HEK293T (cell line): ENCODE measurements around the gene FN3K.
A peak's percentile ranks its signal among the peaks of the same experiment; 100 is the strongest.
"Not testable (repeated sequence)": the region's sequence is repeated elsewhere in the genome, so short reads cannot be mapped to it uniquely, and the experiment has no call there.

Experiments
- CTCF ChIA-PET: fragments of 350-600 bp; formaldehyde crosslinking; extraction: SDS; loops from one replicate; lab custom pipeline; 2021; ENCODE audit warnings: antibody characterized with exemption, inconsistent platforms; lab: Yijun Ruan, JAX
- POLR2A ChIA-PET: fragments of 350-600 bp; formaldehyde crosslinking; extraction: SDS; loops from one replicate; lab custom pipeline; 2020; ENCODE audit warnings: antibody characterized with exemption, inconsistent platforms; lab: Yijun Ruan, JAX
- DNase-seq: peaks from one replicate; pipeline ENCODE4 v3.0.0; 2012; ENCODE audit warnings: mixed read lengths; ENCODE audit errors: extremely low spot score
- ARNT ChIP-seq: fragments of 450-650 bp; IDR thresholded peaks from 2 replicates; pipeline ENCODE4 v1.6.1; 2017; ENCODE audit warnings: mild to moderate bottlenecking
- BHLHE40 ChIP-seq: fragments of 450-650 bp; IDR thresholded peaks from 2 replicates; pipeline ENCODE4 v1.6.1; 2016; ENCODE audit warnings: mild to moderate bottlenecking, moderate library complexity, borderline replicate concordance
- CTBP1 ChIP-seq: fragments of 450-650 bp; IDR thresholded peaks from 2 replicates; pipeline ENCODE4 v1.6.1; 2016; ENCODE audit warnings: borderline replicate concordance
- ELF4 ChIP-seq: fragments of 450-650 bp; IDR thresholded peaks from 2 replicates; pipeline ENCODE4 v1.6.1; 2017; ENCODE audit warnings: antibody characterized with exemption
- FOXA1 ChIP-seq: fragments of 450-650 bp; IDR thresholded peaks from 2 replicates; pipeline ENCODE4 v1.6.1; 2016; ENCODE audit warnings: mild to moderate bottlenecking
- FOXK2 ChIP-seq: fragments of 450-650 bp; IDR thresholded peaks from 2 replicates; pipeline ENCODE4 v1.6.1; 2016; ENCODE audit warnings: mild to moderate bottlenecking
- FOXM1 ChIP-seq: fragments of 450-650 bp; IDR thresholded peaks from 2 replicates; pipeline ENCODE4 v1.6.1; 2017; ENCODE audit warnings: mild to moderate bottlenecking, borderline replicate concordance
- HDGF ChIP-seq: fragments of 450-650 bp; IDR thresholded peaks from 2 replicates; pipeline ENCODE4 v1.6.1; 2017; ENCODE audit warnings: antibody characterized with exemption, borderline replicate concordance
- L3MBTL2 ChIP-seq: fragments of 450-650 bp; conservative IDR thresholded peaks from 2 replicates; pipeline ENCODE4 v1.6.1; 2016; ENCODE audit warnings: mild to moderate bottlenecking
- LEF1 ChIP-seq: fragments of 450-650 bp; IDR thresholded peaks from 2 replicates; pipeline ENCODE4 v1.6.1; 2017; ENCODE audit warnings: mild to moderate bottlenecking, borderline replicate concordance
- NFRKB ChIP-seq: fragments of 450-650 bp; IDR thresholded peaks from 2 replicates; pipeline ENCODE4 v1.6.1; 2016; ENCODE audit warnings: mild to moderate bottlenecking, moderate library complexity
- SP1 ChIP-seq: fragments of 450-650 bp; IDR thresholded peaks from 2 replicates; pipeline ENCODE4 v1.6.1; 2017
- SUZ12 ChIP-seq: fragments of 450-650 bp; IDR thresholded peaks from 2 replicates; pipeline ENCODE4 v1.6.1; 2016; ENCODE audit warnings: mild to moderate bottlenecking
- TARDBP ChIP-seq: fragments of 450-650 bp; IDR thresholded peaks from 2 replicates; pipeline ENCODE4 v1.6.1; 2016
- ZNF384 ChIP-seq: fragments of 450-650 bp; IDR thresholded peaks from 2 replicates; pipeline ENCODE4 v1.6.1; 2016
- TF ChIP-seq, protein P1 (sequence below): fragments of 450-650 bp; IDR thresholded peaks from 2 replicates; pipeline ENCODE4 v1.6.1; 2016

The FN3K gene

DNA sequence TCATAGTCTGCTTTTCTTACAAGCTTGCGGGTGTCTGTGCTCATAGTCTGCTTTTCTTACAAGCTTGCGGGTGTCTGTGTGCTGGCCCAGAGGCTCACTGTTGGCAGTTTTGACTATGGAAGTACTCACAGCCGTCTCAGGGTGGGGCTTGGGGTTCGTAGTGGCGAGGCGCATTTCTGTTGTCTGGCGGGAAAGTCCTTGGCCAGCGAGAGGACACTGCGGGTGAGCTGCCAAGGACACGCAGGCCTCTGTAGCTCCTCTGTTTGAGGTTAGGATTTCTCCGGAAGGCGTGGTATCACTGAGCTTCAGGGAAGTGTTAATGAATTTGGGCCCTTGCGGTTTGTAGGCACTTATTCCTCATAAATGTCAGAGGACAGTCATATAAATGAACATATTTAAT is 30.0 kb downstream of the FN3K start:
- DNase-seq: no peak
- ChIA-PET CTCF (interaction anchor here (2.3 kb wide), 1 partner anchor 9 kb away, joined by 9 read pairs; no protein-coding TSS in a partner anchor), POLR2A (no interaction called here)
- TF ChIP-seq LEF1 (no peak), BHLHE40 (no peak), NFRKB (no peak), TARDBP (no peak), SUZ12 (no peak), ELF4 (no peak), FOXM1 (no peak), L3MBTL2 (no peak), HDGF (no peak), CTBP1 (no peak), ARNT (no peak), SP1 (no peak), FOXK2 (no peak), ZNF384 (no peak), FOXA1 (no peak)
- TF ChIP-seq, protein P1, sequence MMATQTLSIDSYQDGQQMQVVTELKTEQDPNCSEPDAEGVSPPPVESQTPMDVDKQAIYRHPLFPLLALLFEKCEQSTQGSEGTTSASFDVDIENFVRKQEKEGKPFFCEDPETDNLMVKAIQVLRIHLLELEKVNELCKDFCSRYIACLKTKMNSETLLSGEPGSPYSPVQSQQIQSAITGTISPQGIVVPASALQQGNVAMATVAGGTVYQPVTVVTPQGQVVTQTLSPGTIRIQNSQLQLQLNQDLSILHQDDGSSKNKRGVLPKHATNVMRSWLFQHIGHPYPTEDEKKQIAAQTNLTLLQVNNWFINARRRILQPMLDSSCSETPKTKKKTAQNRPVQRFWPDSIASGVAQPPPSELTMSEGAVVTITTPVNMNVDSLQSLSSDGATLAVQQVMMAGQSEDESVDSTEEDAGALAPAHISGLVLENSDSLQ: no peak

DNA sequence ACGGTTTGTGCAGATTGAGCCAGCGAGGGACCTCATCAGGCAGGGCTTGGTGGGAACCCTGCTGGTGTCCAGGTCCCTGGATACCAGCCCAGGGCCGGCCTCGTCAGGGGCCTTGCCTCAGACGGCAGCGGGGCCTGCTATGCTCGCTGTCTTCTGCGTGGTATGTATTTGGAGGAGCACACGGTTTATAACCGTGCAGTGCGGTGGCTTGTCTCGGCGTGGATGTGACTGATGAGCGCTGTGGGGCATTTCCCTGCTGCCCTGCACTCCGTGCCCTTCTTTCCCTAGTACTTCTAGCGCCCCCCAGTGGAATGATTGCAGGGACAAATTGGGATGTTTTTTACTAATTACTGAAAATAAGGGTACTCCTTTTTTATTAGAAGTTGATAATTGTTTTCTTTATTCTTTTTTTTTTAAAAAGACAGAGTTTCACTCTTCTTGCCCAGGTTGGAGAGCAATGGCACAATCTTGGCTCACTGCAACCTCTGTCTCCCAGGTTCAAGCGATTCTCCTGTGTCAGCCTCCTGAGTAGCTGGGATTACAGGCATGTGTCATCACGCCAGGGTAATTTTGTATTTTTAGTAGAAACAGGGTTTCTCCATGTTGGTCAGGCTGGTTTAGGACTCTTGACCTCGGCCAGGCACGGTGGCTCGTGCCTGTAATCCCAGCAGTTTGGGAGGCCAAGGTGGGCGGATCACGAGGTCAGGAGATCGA is 31.8 kb downstream of the FN3K start:
- no peak for TF ChIP-seq FOXK2
- TF ChIP-seq ELF4: no peak
- POLR2A ChIA-PET: no interaction called here
- CTCF ChIA-PET: interaction anchor here (0.6 to 2.3 kb wide), 2 partner anchors 9 to 11 kb away, joined by 3 to 9 read pairs; no protein-coding TSS in a partner anchor
- peak; percentile 73 for DNase-seq

DNA sequence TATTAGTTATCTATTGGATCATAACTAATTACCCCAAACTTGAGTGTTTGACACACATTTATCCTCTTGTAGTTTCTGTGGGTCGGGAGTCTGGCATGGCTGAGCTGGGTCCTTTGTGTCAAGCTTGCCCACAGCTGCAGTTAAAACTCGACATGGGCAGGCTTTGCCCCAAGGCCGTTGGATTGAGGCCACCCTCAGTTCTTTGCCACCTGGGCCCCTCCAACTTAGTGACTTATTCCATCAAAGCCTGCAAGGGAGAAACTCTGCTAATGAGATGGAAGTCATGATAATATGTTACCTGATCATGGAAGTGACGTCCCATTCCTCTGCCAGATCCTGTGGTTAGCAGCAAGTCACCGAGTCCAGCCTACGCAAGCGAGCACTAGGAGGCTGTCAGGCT is 33.6 kb downstream of the FN3K start:
- ChIA-PET POLR2A (no interaction called here), CTCF (interaction anchor here (0.6 kb wide), 1 partner anchor 13 kb away, joined by 4 read pairs; no protein-coding TSS in a partner anchor)
- TF ChIP-seq NFRKB: no peak
- TF ChIP-seq ZNF384: no peak
- TF ChIP-seq SP1: no peak
- TF ChIP-seq L3MBTL2: no peak
- TF ChIP-seq, protein P1: no peak
- no peak for TF ChIP-seq LEF1
- TF ChIP-seq TARDBP: no peak
- no peak for TF ChIP-seq SUZ12
- no peak for TF ChIP-seq BHLHE40
- TF ChIP-seq FOXM1: no peak
- no peak for TF ChIP-seq FOXA1
- TF ChIP-seq ARNT: no peak
- TF ChIP-seq CTBP1: no peak
- TF ChIP-seq HDGF: no peak
- no peak for TF ChIP-seq FOXK2
- no peak for TF ChIP-seq ELF4
- DNase-seq: no peak

DNA sequence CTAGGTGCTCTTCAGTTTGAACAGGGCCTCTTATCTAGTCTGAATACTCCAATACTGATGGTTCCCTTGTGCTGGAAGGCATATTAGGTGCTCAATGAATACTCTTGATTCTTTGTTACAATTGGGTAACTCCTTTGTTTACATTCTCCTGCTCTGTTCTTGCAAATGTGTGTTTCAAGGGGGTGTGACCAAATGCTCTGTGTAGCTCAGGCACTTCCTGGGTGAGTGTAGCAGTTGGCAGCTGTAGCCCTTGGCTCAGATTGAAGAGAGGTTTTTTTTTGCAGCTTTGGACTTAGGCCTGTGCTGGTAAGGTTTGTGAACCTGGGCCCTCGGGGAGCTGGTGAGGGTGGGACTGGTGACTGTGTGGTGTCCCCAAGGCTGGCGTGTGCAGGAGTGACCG is 36.6 kb downstream of the FN3K start:
- POLR2A ChIA-PET: no interaction called here
- no peak for TF ChIP-seq HDGF
- TF ChIP-seq ELF4: no peak
- no peak for TF ChIP-seq L3MBTL2
- no peak for TF ChIP-seq FOXM1
- TF ChIP-seq NFRKB: no peak
- TF ChIP-seq, protein P1: no peak
- no peak for TF ChIP-seq ZNF384
- TF ChIP-seq TARDBP: no peak
- no peak for TF ChIP-seq SP1
- no peak for TF ChIP-seq FOXK2
- TF ChIP-seq SUZ12: no peak
- TF ChIP-seq BHLHE40: no peak
- TF ChIP-seq FOXA1: no peak
- TF ChIP-seq ARNT: no peak
- TF ChIP-seq CTBP1: no peak
- no peak for TF ChIP-seq LEF1
- DNase-seq: no peak
- CTCF ChIA-PET: no interaction called here

DNA sequence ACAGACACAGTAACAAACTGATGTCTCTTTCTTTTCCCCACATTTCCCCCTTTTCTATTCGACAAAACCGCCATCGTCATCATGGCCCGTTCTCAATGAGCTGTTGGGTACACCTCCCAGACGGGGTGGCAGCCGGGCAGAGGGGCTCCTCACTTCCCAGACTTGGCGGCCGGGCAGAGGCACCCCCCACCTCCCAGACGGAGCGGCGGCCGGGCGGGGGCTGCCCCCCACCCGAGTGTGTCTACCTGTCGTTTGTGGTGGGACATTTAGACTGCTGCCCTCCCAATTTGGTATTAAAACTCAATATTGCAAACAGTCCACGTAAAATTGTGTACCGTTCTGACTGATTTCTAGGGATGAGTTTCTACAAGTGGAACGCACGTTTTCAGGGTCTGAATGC is 39.0 kb downstream of the FN3K start:
- DNase-seq, CTCF ChIA-PET, POLR2A ChIA-PET: not testable (repeated sequence)

DNA sequence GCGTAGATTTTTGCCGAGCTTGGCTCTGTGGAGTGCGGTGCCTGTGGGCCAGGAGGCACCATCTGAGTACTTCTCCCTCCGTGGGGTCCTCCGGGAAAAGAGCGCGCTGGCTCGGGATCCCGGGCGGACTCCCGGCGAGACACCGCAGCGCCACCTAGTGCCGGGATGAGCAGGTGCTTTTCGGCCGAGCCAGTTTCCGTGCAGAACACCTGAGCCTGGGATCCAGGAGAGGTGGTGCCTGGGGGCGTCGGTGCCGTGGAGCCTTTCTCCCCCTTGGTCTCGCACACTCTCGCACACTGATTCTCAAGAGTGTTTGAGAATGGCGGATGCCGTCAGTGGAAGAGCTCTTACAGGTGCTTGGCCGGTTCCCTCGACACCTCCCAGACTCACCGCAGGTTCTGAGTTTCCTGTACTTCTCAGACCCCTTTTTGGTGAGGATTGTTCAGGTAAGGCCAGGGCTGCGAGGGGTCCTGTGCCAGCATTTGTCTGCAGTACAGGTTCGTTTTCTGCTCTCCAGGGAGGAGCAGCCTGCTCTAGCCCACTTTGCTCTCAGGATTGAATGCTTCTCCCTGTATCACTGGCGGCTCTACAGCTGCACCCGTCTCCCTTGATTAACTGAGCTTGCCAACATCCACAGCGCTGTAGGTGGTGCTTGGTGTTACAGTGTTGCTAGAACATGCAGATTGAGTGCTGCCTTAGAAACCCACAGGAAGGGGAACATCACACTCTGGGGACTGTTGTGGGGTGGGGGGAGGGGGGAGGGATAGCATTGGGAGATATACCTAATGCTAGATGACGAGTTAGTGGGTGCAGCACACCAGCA is 39.8 kb downstream of the FN3K start:
- DNase-seq: peak; percentile 87
- CTCF ChIA-PET: interaction anchor here (1.1 kb wide), 1 partner anchor 65 kb away, joined by 3 read pairs; the partner anchor contains the start of gene ZNF750
- TF ChIP-seq FOXM1: no peak
- TF ChIP-seq, protein P1: no peak
- TF ChIP-seq FOXK2: no peak
- no peak for TF ChIP-seq TARDBP
- no peak for TF ChIP-seq NFRKB
- TF ChIP-seq FOXA1: no peak
- TF ChIP-seq ELF4: no peak
- no peak for TF ChIP-seq ZNF384
- TF ChIP-seq BHLHE40: no peak
- TF ChIP-seq CTBP1: no peak
- POLR2A ChIA-PET: no interaction called here
